H9 (cell line): ENCODE measurements around the gene OST4. TPM values are rescaled to one million over a fixed set of nuclear protein-coding genes. Genes with fewer than 3 reads are reported as not detected.

Experiments used
- DNase-seq: peaks from one replicate; pipeline ENCODE4 v3.0.0-alpha.2; 2017
- H2AFZ ChIP-seq: one replicate; pipeline ENCODE4 v1.6.1; 2013; ENCODE audit warnings: mild to moderate bottlenecking, low read length, control low read depth, moderate library complexity
- H2AK5ac ChIP-seq: 2 replicates; pipeline ENCODE4 v1.6.1; 2013; ENCODE audit warnings: low read length, control low read depth, mixed read lengths; ENCODE audit not compliant: insufficient read length
- H2BK120ac ChIP-seq: one replicate; pipeline ENCODE4 v1.6.1; 2013; ENCODE audit warnings: low read depth, mild to moderate bottlenecking, low read length, control low read depth, inconsistent platforms; ENCODE audit not compliant: poor library complexity, severe bottlenecking
- H2BK12ac ChIP-seq: 2 replicates; pipeline ENCODE4 v1.6.1; 2013; ENCODE audit warnings: low read length, control low read depth, mixed read lengths, low read depth; ENCODE audit not compliant: insufficient read length
- H2BK15ac ChIP-seq: 2 replicates; pipeline ENCODE4 v1.6.1; 2013; ENCODE audit warnings: low read depth, low read length, control low read depth
- H2BK20ac ChIP-seq: one replicate; pipeline ENCODE4 v1.6.1; 2013; ENCODE audit warnings: low read depth, mild to moderate bottlenecking, low read length, control low read depth, inconsistent platforms; ENCODE audit not compliant: poor library complexity, severe bottlenecking
- H2BK5ac ChIP-seq: 2 replicates; pipeline ENCODE4 v1.6.1; 2013; ENCODE audit warnings: low read length, control low read depth, mixed read lengths; ENCODE audit not compliant: insufficient read length
- H3K14ac ChIP-seq: 2 replicates; pipeline ENCODE4 v1.6.1; 2013; ENCODE audit warnings: low read length, control low read depth; ENCODE audit not compliant: insufficient read depth
- H3K18ac ChIP-seq: 2 replicates; pipeline ENCODE4 v1.6.1; 2013; ENCODE audit warnings: low read depth, mild to moderate bottlenecking, mixed read lengths, low read length, control low read depth; ENCODE audit not compliant: insufficient read length
- H3K23ac ChIP-seq: 2 replicates; pipeline ENCODE4 v1.6.1; 2013; ENCODE audit warnings: low read length, control low read depth, mixed read lengths, low read depth; ENCODE audit not compliant: insufficient read length
- H3K23me2 ChIP-seq: 2 replicates; pipeline ENCODE4 v1.6.1; 2013; ENCODE audit warnings: low read depth, mild to moderate bottlenecking, mixed read lengths, low read length, control low read depth; ENCODE audit not compliant: insufficient read length, poor library complexity, severe bottlenecking
- H3K27ac ChIP-seq: 2 replicates; pipeline ENCODE4 v1.5.1; 2013; ENCODE audit warnings: low read length, control low read depth, mixed read lengths, low read depth; ENCODE audit not compliant: insufficient read length
- H3K27me3 ChIP-seq: 2 replicates; pipeline ENCODE4 v1.6.1; 2013; ENCODE audit warnings: low read length, control low read depth, inconsistent platforms; ENCODE audit not compliant: insufficient read depth
- H3K4ac ChIP-seq: 2 replicates; pipeline ENCODE4 v1.6.1; 2013; ENCODE audit warnings: low read depth, mild to moderate bottlenecking, control low read depth, inconsistent platforms, low read length, moderate library complexity
- H3K4me1 ChIP-seq: 2 replicates; pipeline ENCODE4 v1.6.1; 2013; ENCODE audit warnings: low read length, control low read depth, inconsistent platforms; ENCODE audit not compliant: insufficient read depth
- H3K4me2 ChIP-seq: 2 replicates; pipeline ENCODE4 v1.6.1; 2013; ENCODE audit warnings: low read length, control low read depth, mixed read lengths; ENCODE audit not compliant: insufficient read length, insufficient read depth
- H3K56ac ChIP-seq: 2 replicates; pipeline ENCODE4 v1.6.1; 2013; ENCODE audit warnings: low read depth, mild to moderate bottlenecking, mixed read lengths, low read length, control low read depth; ENCODE audit not compliant: insufficient read length
- H3K79me1 ChIP-seq: 2 replicates; pipeline ENCODE4 v1.6.1; 2013; ENCODE audit warnings: low read depth, mild to moderate bottlenecking, moderate library complexity, low read length, control low read depth, inconsistent platforms; ENCODE audit not compliant: insufficient read depth, poor library complexity, severe bottlenecking
- H3K79me2 ChIP-seq: 2 replicates; pipeline ENCODE4 v1.6.1; 2013; ENCODE audit warnings: low read length, control low read depth, inconsistent platforms; ENCODE audit not compliant: insufficient read depth
- H3K9ac ChIP-seq: 2 replicates; pipeline ENCODE4 v1.6.1; 2013; ENCODE audit warnings: low read length, control low read depth, mixed read lengths; ENCODE audit not compliant: insufficient read length; ENCODE audit errors: extremely low read depth
- H3K9me3 ChIP-seq: one replicate; pipeline ENCODE4 v1.6.1; 2013; ENCODE audit warnings: low read depth, low read length, inconsistent platforms; ENCODE audit not compliant: control insufficient read depth
- H3T11ph ChIP-seq: one replicate; pipeline ENCODE4 v1.6.1; 2013; ENCODE audit warnings: mild to moderate bottlenecking, low read length, control low read depth, inconsistent platforms
- H4K20me1 ChIP-seq: one replicate; pipeline ENCODE4 v1.6.1; 2013; ENCODE audit not compliant: control insufficient read depth, insufficient read length, insufficient read depth
- H4K5ac ChIP-seq: 2 replicates; pipeline ENCODE4 v1.6.1; 2013; ENCODE audit warnings: low read depth, mild to moderate bottlenecking, mixed read lengths, low read length, control low read depth; ENCODE audit not compliant: insufficient read length
- H4K8ac ChIP-seq: replicated peaks from 2 replicates; pipeline ENCODE4 v1.6.1; 2013; ENCODE audit warnings: low read length, control low read depth, mixed read lengths, low read depth; ENCODE audit not compliant: insufficient read length
- H4K91ac ChIP-seq: 2 replicates; pipeline ENCODE4 v1.6.1; 2013; ENCODE audit warnings: low read depth, mild to moderate bottlenecking, moderate library complexity, mixed read lengths, low read length, control low read depth; ENCODE audit not compliant: insufficient read length
- H3K27ac Mint-ChIP-seq, 3 experiments: 2 replicates in 2 of 3; 3 replicates in 1 of 3; pipeline ENCODE4 v1.8.0; 2020 to 2021; ENCODE audit warnings: mixed read lengths in 3 of 3, mild to moderate bottlenecking in 1 of 3, moderate library complexity in 1 of 3
- H3K27me3 Mint-ChIP-seq: 2 replicates; pipeline ENCODE4 v1.8.0; 2021; ENCODE audit warnings: low read depth, mild to moderate bottlenecking, moderate library complexity, mixed read lengths
- H3K36me3 Mint-ChIP-seq, 3 experiments: 2 replicates in 2 of 3; 3 replicates in 1 of 3; pipeline ENCODE4 v1.8.0; 2020 to 2021; ENCODE audit warnings: low read depth in 3 of 3, mixed read lengths in 3 of 3; ENCODE audit not compliant: insufficient read depth in 1 of 3
- H3K4me1 Mint-ChIP-seq, 2 experiments: 2 replicates each; pipeline ENCODE4 v1.8.0; 2020; ENCODE audit warnings: mixed read lengths in 2 of 2
- H3K4me3 Mint-ChIP-seq, 2 experiments: 2 replicates in 1 of 2; 3 replicates in 1 of 2; pipeline ENCODE4 v1.8.0; 2020 to 2021; ENCODE audit warnings: mild to moderate bottlenecking in 2 of 2, mixed read lengths in 2 of 2, moderate library complexity in 1 of 2
- H3K9me3 Mint-ChIP-seq, 2 experiments: 2 replicates in 1 of 2; 3 replicates in 1 of 2; pipeline ENCODE4 v1.8.0; 2020; ENCODE audit warnings: mild to moderate bottlenecking in 2 of 2, mixed read lengths in 2 of 2, moderate library complexity in 1 of 2
- WGBS: extraction: QIAGEN DNeasy Blood & Tissue Kit; methylation state at CpG from one replicate; pipeline ENCODE4 v1.1.7; 2013; ENCODE audit warnings: missing lambda C conversion rate, low lambda C conversion rate, mixed read lengths; ENCODE audit not compliant: insufficient read length; ENCODE audit errors: extremely low coverage; 5-methylcytosine and 5-hydroxymethylcytosine counted together
- total RNA-seq: library from RNA; stranded (reverse); gene quantifications from 2 replicates; pipeline ENCODE4 v1.2.1, GENCODE V29; 2021
- TF ChIP-seq, protein P1 (sequence below): fragments of 200-600 bp; sonication (generic); conservative IDR thresholded peaks from 3 replicates; pipeline ENCODE4 v1.8.0; 2021; ENCODE audit warnings: antibody characterized with exemption, mild to moderate bottlenecking

OST4 gene
- total RNA-seq, 1 experiment from 2014 or later, result 215 TPM

DNA sequence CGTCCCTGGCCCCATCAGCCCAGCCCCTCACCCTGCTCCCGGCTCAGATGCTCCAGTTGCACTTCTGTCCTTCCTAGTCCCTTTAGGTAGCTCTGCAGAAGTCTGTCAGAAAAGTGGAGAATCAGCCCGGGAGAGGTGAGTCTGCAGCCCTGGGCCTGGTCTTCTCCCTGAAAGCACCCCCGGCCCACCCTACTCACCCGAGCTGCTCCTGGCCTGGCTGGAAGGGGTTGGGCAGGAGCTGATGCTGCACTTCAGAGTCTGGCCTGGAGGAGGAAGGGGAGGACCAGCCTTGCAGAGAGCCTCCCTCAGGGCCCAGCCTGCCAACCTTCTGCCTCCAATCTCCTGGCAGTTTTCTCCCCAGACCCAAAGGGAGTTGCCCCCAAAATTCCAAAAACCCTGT, 30.9 kb upstream of the OST4 start:
- Mint-ChIP-seq H3K9me3 (no peaks in the 10 kb centered on the region; a peak in 1 of 5 replicates), H3K36me3 (peaks cover 0 to 1% (median 0%) of the 10 kb centered on the region in 3 experiments; a peak in 4 of 7 replicates), H3K4me1 (peaks cover 2 to 4% of the 10 kb centered on the region in 2 experiments; a peak in 1 of 4 replicates), H3K4me3 (no peak overlapping the region), H3K27me3 (peaks cover 13% of the 10 kb centered on the region), H3K27ac (no peak overlapping the region)
- H3K56ac ChIP-seq, result no peak overlapping the region
- H2BK12ac ChIP-seq, result no peak overlapping the region
- no peak overlapping the region for H2BK20ac ChIP-seq
- WGBS, result no CpG with 5 or more reads among the region's 5 CpGs
- no peaks in the 10 kb centered on the region for H3K9me3 ChIP-seq
- no peak overlapping the region for H2AFZ ChIP-seq
- TF ChIP-seq, protein P1, sequence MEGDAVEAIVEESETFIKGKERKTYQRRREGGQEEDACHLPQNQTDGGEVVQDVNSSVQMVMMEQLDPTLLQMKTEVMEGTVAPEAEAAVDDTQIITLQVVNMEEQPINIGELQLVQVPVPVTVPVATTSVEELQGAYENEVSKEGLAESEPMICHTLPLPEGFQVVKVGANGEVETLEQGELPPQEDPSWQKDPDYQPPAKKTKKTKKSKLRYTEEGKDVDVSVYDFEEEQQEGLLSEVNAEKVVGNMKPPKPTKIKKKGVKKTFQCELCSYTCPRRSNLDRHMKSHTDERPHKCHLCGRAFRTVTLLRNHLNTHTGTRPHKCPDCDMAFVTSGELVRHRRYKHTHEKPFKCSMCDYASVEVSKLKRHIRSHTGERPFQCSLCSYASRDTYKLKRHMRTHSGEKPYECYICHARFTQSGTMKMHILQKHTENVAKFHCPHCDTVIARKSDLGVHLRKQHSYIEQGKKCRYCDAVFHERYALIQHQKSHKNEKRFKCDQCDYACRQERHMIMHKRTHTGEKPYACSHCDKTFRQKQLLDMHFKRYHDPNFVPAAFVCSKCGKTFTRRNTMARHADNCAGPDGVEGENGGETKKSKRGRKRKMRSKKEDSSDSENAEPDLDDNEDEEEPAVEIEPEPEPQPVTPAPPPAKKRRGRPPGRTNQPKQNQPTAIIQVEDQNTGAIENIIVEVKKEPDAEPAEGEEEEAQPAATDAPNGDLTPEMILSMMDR, result no peak
- no peaks in the 10 kb centered on the region for H3K79me2 ChIP-seq
- H3K9ac ChIP-seq, result no peak overlapping the region
- H3K79me1 ChIP-seq, result no peaks in the 10 kb centered on the region
- H3K14ac ChIP-seq, result no peak overlapping the region
- H3K23me2 ChIP-seq, result no peaks in the 10 kb centered on the region
- H4K5ac ChIP-seq, result no peak overlapping the region
- no peak overlapping the region for H3K27ac ChIP-seq
- no peak overlapping the region for H4K8ac ChIP-seq
- H3K4me1 ChIP-seq, result no peaks in the 10 kb centered on the region
- no peak overlapping the region for H2BK120ac ChIP-seq
- no peak overlapping the region for H3K18ac ChIP-seq
- no peak overlapping the region for H3K23ac ChIP-seq
- H2AK5ac ChIP-seq, result no peak overlapping the region
- H2BK15ac ChIP-seq, result no peak overlapping the region
- H4K20me1 ChIP-seq, result no peaks in the 10 kb centered on the region
- no peak overlapping the region for H4K91ac ChIP-seq
- no peak overlapping the region for H3K4ac ChIP-seq
- no peak overlapping the region for H3T11ph ChIP-seq
- H3K4me2 ChIP-seq, result no peak overlapping the region
- no peaks in the 10 kb centered on the region for H3K27me3 ChIP-seq
- no peak for DNase-seq
- H2BK5ac ChIP-seq, result no peak overlapping the region
